C4-2B (cell line): Measurements from ENCODE around the gene EFCAB6.

ENCODE experiments used
- H3K27ac ChIP-seq: fragments of 450-650 bp; 2 replicates; pipeline ENCODE4 v1.5.1; 2017
- ZFX ChIP-seq: fragments of 450-650 bp; IDR thresholded peaks from 2 replicates; pipeline ENCODE4 v1.6.1; 2017
- TF ChIP-seq, protein P1 (sequence below): fragments of 450-650 bp; conservative IDR thresholded peaks from 2 replicates; pipeline ENCODE4 v1.5.1; 2017; ENCODE audit warnings: mild to moderate bottlenecking

EFCAB6 gene

DNA sequence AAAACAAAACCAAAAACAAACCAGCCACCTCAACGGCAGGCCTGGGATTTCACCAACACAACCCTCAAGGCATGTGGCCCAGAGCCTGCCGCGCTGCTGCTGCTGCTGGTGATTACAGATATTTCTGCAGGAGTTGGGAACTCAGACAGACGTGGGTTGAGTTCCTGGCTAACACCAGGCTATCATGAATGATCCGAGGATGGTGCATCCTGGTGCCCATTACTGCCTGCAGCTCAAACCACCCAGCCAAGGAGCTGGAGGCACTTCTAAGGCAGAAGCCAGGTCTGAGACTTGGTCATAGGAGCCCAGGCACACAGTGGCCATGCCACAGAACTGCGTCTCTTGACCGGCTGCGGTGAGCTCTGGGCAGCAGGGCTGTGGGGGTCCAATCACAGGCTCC lies 248.5 kb downstream of the EFCAB6 start:
- TF ChIP-seq, protein P1, sequence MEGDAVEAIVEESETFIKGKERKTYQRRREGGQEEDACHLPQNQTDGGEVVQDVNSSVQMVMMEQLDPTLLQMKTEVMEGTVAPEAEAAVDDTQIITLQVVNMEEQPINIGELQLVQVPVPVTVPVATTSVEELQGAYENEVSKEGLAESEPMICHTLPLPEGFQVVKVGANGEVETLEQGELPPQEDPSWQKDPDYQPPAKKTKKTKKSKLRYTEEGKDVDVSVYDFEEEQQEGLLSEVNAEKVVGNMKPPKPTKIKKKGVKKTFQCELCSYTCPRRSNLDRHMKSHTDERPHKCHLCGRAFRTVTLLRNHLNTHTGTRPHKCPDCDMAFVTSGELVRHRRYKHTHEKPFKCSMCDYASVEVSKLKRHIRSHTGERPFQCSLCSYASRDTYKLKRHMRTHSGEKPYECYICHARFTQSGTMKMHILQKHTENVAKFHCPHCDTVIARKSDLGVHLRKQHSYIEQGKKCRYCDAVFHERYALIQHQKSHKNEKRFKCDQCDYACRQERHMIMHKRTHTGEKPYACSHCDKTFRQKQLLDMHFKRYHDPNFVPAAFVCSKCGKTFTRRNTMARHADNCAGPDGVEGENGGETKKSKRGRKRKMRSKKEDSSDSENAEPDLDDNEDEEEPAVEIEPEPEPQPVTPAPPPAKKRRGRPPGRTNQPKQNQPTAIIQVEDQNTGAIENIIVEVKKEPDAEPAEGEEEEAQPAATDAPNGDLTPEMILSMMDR = no peak
- TF ChIP-seq ZFX = no peak
- H3K27ac ChIP-seq = no peak overlapping the region

DNA sequence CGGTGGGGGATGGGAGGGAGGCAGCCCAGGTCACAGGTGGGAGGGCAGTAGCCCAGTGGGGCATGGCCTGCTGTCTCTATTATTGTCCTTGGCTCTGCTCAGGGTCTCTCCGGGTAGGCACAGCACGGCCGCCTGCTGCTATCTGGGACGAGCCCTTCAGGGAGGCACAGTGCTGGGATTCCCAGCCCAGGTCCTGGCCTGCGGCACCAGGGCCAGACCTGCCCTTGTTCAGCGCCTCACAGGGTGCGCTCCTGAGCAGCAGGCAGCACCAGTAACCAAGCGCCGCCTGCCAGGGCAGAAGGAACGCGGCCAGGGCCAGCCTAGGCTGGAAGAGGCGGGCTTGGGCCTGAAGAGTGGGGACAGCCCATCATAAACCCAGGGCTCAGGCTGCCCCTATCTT lies 249.3 kb downstream of the EFCAB6 start:
- no peak overlapping the region for H3K27ac ChIP-seq
- TF ChIP-seq ZFX = no peak
- TF ChIP-seq, protein P1 = no peak

DNA sequence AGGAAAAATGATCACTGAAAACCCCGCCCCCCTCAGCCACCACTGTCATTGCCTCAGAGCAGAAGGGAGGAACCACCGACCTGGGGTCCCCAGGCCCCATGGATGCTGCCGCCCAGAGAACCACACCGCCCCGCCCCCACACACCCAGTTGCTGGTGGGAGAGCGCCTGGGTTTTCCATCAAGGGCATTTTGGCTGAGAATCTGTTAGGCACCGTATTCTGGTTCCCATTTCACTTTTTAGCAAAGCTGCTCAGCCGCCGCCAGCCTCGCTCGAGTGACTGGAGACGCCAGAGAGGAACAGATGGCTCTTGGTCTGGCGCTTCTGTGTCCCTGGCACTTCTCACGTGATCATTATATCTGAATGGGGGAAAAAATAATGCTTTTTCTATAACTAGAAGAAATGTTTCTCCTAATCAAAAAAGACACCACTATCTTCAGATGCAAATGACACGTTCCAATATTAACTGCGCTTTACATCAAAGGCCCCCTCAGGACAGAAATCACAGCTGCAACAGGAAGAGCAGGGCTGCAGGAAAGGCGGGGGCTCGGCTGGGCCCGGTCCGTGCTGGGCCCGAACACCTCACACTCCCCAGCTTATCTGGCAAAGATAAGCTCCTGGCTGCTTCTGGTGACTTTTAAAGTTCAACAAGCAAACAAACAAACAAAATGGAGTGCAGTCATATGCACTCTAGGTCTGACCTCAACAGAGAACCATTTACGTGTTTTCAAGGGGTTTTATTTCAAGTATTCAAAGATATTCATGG lies 250.5 kb downstream of the EFCAB6 start:
- H3K27ac ChIP-seq = no peak overlapping the region
- TF ChIP-seq, protein P1 = no peak
- TF ChIP-seq ZFX = no peak

DNA sequence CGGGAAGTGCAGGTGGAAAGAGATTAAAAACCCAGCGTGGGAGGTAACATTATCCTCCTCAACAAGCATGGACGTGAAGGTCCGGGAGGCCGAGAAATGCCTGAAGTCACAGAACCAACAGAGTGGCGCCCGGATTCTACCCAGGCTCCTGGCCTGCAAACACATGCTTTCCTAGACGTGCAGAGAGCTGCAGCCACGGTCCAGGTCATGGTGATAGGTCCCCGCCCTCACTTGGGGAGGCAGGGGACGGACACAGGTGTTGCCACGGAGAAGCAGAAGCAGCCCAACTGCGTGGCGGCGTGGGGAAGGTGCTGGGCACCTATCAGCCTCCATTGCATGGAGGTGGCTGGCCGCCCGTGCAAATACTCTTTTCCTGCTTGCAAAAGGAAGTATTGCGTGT lies 251.5 kb downstream of the EFCAB6 start:
- H3K27ac ChIP-seq = no peak overlapping the region
- TF ChIP-seq, protein P1 = no peak
- TF ChIP-seq ZFX = no peak

DNA sequence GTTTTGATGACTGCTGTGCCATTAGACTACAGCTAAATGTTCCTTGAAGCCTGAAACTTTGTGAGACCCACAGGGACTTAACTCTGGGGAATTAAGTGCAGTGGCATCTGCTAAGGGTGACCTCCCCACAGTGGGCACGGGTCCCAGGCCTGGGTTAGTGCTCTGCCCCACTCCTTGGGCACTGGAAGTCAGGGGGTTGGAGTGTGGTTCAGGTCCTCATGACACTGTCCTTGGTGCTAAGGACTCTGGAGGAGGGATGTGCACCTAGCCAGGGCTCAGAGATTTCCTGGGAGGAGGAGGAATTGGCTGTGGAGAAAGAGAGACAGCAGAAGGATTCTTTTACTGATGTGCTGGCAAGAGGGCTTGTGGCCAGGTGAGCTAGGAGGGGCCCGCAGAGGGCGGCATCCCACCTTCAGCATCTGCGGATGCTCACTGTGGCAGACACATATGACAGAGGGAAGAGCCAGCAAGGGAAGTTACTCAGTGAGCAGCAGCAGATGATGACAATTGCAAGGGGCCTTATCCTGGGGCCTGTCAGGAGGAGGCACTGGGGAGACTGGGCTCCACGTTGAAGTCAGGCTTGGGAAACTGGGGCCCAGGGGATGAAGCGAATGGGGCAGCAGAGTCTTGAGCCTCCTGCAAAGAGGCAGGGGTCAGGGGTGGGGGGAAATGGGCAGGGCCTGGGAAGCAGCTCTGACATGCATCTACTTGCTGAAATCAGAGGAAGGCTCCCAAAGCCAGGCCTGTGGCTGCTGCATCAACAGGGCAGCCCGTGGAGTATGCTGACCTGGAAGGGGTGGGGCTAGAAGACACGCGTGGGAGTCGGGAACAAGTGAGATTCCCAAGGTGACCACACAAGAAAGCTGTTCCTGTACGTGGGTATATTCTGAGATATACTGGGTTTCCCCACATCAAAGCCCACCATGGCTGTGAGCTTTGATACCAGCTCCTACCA lies 256.3 kb downstream of the EFCAB6 start:
- no peak overlapping the region for H3K27ac ChIP-seq
- TF ChIP-seq, protein P1 = no peak
- TF ChIP-seq ZFX = no peak

DNA sequence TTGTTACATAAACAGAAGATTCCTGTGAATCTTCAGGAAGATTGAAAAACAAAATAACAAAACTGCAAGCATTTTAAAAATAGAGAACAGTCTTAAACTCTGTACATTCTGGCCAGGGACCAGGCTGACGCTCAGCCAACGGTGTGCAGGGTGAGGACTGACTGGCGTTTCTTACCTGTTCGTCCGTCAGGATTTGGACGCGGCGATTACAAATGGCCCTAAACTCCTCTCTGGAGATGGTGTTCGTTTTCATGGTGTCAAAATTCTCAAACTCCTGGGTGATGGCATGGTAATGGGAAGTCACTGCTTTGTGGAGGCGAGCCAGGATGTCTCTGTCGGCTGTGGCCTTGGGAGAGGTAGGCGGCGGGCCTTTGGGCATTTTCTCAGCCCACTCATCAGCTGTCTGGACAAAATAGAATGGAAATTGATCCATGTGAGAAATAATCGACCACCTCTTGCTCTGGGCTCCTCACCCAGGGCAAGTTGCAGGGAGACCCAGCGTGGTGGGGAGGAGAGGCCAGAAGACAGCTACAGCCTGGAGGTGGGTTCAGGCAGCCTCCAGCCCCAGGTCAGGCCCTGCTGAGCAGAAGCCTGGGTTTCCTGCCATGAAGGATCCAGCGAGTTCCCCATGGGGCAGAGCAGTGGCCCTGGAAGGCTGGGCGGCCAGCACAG lies 257.3 kb downstream of the EFCAB6 start:
- TF ChIP-seq, protein P1 = no peak
- no peak for TF ChIP-seq ZFX
- H3K27ac ChIP-seq = no peak overlapping the region

DNA sequence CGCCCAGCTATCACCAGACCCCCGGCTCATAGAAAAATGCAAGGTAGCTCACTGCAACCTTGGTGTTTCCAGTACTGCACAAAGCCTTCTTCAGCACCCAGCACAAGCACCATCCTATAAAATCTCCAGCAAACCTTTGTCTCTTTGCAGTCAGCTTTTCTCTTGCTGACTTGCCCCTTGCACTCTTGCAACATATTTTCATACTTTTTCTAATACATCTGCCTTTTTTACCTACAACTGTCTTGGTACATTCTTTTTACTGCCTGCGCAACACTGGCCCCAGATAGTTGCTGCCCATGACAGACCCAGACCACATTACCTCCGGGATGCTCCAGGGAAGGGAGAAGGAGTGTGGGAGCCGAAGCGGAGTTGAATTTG lies 257.9 kb downstream of the EFCAB6 start:
- no peak overlapping the region for H3K27ac ChIP-seq
- TF ChIP-seq, protein P1 = no peak
- no peak for TF ChIP-seq ZFX
